ENCODE results near the gene GLYR1.

- TF ChIP-seq CTCF (tag by site-specific recombination; IDR thresholded peaks at IDR 0.05) (no peak), YY1 (tag by site-specific recombination; IDR thresholded peaks at IDR 0.05) (no peak), ZBTB17 (tag by site-specific recombination; IDR thresholded peaks at IDR 0.05) (no peak), ZNF792 (tag by site-specific recombination; IDR thresholded peaks at IDR 0.05) (no peak), ZSCAN16 (tag by site-specific recombination; IDR thresholded peaks at IDR 0.05) (no peak), ZNF221 (tag by site-specific recombination; IDR thresholded peaks at IDR 0.05; ENCODE audit: borderline replicate concordance) (no peak), ZNF639 (tag by site-specific recombination; IDR thresholded peaks at IDR 0.05) (no peak), ZBTB49 (tag by site-specific recombination; IDR thresholded peaks at IDR 0.05; ENCODE audit: low read depth) (no peak), ZNF776 (tag by site-specific recombination; IDR thresholded peaks at IDR 0.05; ENCODE audit: borderline replicate concordance) (no peak), GLIS2 (tag by site-specific recombination; IDR thresholded peaks at IDR 0.05) (no peak), ZNF274 (IDR thresholded peaks at IDR 0.05; ENCODE audit: low read length) (no peak), ZNF274 (tag by site-specific recombination; IDR thresholded peaks at IDR 0.05; ENCODE audit: borderline replicate concordance) (no peak), ZNF394 (tag by site-specific recombination; IDR thresholded peaks at IDR 0.05; ENCODE audit: borderline replicate concordance) (no peak)
Observed at GRCh38 chr16:4799171-4799855, 47.8 kb downstream of the GLYR1 start.
